Fibroblast of mammary gland (primary cell): Measurements from ENCODE around the gene CHRNA10.

ENCODE experiments used
- DNase-seq: peaks from one replicate; pipeline ENCODE4 v3.0.0-alpha.2; 2010; ENCODE audit warnings: low read depth
- H3K4me3 ChIP-seq: 2 replicates; pipeline ENCODE4 v1.5.1; 2011; ENCODE audit warnings: low read depth, mild to moderate bottlenecking, low read length, moderate library complexity; ENCODE audit not compliant: control insufficient read depth
- TF ChIP-seq, protein P1 (sequence below): conservative IDR thresholded peaks from 2 replicates; pipeline ENCODE4 v1.5.1; 2011; ENCODE audit warnings: low read depth, low read length, inconsistent platforms; ENCODE audit not compliant: control insufficient read depth, insufficient read depth

The CHRNA10 gene

DNA sequence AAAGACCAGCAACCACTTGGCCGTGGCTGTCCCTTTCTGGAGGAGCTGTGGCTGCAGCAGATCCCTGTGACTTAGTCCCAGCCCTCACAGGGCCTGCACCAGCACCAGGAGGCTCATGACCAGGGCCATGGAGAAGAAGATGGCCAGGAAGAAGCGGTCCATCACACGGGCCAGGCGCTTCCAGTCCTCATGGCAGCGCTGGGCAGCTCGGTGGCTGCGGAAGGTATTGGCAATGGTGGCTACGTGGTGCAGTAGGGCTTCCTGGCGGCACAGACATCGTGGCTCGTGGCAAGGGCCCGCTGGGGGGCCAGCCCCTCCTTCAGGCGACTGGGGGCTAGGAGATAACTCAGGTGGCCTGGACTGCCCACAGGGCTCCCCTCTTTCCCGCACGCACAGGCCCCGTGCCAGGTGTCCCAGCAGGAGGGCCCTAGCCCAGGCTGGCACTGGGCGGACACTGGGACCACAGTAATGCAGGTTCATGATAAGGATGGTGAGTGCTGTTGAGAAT lies 5.1 kb downstream of the CHRNA10 start:
- TF ChIP-seq, protein P1, sequence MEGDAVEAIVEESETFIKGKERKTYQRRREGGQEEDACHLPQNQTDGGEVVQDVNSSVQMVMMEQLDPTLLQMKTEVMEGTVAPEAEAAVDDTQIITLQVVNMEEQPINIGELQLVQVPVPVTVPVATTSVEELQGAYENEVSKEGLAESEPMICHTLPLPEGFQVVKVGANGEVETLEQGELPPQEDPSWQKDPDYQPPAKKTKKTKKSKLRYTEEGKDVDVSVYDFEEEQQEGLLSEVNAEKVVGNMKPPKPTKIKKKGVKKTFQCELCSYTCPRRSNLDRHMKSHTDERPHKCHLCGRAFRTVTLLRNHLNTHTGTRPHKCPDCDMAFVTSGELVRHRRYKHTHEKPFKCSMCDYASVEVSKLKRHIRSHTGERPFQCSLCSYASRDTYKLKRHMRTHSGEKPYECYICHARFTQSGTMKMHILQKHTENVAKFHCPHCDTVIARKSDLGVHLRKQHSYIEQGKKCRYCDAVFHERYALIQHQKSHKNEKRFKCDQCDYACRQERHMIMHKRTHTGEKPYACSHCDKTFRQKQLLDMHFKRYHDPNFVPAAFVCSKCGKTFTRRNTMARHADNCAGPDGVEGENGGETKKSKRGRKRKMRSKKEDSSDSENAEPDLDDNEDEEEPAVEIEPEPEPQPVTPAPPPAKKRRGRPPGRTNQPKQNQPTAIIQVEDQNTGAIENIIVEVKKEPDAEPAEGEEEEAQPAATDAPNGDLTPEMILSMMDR: no peak
- no peak for DNase-seq
- no peak overlapping the region for H3K4me3 ChIP-seq

DNA sequence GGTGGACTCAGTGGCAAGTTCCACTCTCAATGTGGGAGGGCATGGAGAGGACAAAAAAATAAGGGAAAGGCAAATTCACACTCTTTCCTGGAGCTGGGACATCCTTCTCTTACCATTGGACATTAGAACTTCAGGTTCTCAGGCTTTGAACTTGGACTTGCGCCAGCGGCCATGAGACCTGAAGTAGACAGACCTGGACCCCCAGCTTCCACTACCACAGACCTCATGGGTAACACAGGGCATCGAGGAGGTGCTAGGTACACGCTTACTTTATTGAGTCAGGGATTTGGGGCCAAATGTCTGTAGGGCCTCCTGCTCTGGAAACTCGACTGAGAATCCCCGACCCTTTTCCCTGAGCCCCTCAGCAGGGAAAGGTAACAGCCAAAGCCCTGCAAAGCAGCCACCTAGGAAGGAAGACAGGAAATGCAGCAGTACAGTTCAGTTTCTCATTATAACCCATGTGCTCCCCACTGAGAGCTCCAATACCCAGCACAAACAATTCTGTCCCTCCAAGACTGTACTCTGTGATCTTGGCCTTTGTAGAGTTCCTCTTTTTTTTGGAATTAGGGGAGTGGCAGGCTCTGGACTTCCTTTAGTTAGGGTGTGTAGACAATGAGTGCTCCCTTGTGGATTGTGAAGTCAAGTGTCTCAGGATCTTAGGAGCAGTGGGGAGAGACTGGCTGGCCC lies 5.7 kb downstream of the CHRNA10 start:
- no peak for DNase-seq
- no peak overlapping the region for H3K4me3 ChIP-seq
- TF ChIP-seq, protein P1: no peak

DNA sequence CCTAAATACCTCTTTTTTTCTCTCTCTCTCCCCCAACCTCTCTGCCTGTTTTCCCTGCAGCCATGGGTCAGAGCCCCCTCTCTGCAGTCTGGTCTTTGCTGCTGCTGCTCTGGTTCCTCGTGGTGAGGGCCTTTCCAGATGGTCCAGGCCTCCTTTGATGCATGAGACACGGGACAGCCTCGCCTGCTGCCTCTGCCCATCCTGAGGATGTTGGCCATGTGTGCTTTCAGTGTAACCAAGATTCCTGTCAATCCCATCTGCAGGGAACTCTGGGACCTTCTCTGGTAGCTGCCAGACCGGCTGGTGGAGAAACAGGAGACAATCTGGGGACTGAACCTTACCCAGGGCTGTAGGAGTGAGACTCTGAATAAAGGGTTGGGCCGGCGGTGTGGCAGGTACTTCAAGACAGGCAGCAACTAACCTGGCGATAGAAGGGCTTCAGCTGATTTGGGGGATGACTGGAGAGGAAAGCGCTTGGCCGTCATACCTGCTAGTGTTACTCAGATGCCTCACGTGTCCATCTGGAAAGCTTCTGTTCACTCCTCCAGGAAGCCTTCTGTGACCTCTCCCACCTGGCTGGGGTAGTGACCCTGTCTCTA lies 7.1 kb downstream of the CHRNA10 start:
- TF ChIP-seq, protein P1: no peak
- no peak for DNase-seq
- H3K4me3 ChIP-seq: no peak overlapping the region

DNA sequence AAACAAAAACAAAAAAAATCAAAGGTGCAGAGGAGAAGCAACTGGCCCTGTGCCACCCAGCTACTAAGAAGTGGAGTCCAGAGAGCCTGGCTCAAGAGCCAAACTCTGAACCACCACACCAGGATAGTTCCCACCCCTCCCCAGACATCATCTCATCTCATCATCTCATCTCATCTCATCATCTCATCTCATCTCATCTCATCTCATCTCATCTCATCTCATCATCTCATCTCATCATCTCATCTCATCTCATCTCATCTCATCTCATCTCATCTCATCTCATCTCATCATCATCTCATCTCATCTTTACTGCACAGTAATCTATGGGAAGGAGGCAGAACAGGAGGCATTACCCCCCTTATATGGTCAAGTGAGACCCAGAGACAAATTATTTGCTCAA lies 8.3 kb downstream of the CHRNA10 start:
- TF ChIP-seq, protein P1: no peak
- H3K4me3 ChIP-seq: no peak overlapping the region
- DNase-seq: no peak

DNA sequence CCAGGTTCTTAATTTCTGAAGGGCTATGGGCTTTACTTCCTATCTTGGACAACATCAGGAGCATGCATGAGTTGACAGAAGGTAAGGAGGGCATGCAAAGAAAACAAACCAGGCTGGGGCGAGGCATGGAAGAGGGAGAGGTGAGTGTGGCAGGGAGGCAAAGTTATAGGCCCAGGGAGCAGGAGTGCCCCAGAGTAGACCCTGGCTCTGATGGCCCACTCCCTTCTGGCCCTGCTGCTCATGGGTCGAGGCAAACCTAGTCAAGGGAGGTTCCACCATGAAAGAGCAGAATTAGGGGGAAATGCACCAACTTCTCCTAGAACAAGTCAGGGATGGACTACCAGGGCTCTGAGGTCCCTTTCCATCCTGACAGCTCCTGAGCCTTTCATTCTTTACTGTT lies 10.2 kb downstream of the CHRNA10 start:
- no peak for DNase-seq
- H3K4me3 ChIP-seq: no peak overlapping the region
- TF ChIP-seq, protein P1: no peak

DNA sequence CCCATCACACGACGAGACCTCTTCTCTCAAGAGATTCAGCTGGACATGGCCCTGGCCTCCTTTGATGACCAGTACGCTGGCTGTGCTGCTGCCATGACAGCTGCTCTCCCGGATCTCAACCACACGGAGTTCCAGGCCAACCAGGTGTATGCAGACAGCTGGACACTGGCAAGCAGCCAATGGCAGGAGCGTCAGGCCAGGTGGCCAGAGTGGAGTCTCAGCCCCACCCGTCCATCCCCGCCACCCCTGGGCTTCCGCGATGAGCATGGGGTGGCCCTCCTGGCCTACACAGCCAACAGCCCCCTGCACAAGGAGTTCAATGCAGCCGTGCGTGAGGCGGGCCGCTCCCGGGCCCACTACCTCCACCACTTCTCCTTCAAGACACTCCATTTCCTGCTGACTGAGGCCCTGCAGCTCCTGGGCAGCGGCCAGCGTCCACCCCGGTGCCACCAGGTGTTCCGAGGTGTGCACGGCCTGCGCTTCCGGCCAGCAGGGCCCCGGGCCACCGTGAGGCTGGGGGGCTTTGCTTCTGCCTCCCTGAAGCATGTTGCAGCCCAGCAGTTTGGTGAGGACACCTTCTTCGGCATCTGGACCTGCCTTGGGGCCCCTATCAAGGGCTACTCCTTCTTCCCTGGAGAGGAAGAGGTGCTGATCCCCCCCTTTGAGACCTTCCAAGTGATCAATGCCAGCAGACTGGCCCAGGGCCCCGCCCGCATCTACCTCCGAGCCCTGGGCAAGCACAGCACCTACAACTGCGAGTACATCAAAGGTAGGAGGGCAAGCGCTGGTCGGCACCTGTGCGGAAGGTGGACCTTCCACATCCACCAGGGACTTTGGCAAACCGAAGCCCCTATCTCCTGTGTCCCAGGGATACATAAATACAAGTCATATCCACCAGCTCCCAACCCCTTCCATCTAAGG lies 11.3 kb downstream of the CHRNA10 start:
- DNase-seq: no peak
- TF ChIP-seq, protein P1: no peak
- H3K4me3 ChIP-seq: no peak overlapping the region
